HG02642 (cell line): ENCODE measurements around the gene LCN9.
"Not testable (repeated sequence)": the region's sequence is repeated elsewhere in the genome, so short reads cannot be mapped to it uniquely, and the experiment has no call there.

Source experiments
- ATAC-seq: cut with Tn5 transposase; IDR thresholded peaks from one replicate; pipeline ENCODE4 v1.9.1; 2021; ENCODE audit warnings: mild to moderate bottlenecking; ENCODE audit not compliant: unreplicated experiment, poor library complexity

The LCN9 gene

GRCh38 chr9:135669616-135670285 is 6.6 kb downstream of the LCN9 start:
- ATAC-seq, result no peak

- ATAC-seq, result no peak
These were observed 7.8 kb downstream of the LCN9 start for GRCh38 chr9:135670721-135671590.

- no peak for ATAC-seq
These were observed 8.5 kb downstream of the LCN9 start for GRCh38 chr9:135671591-135672041.

- ATAC-seq, result not testable (repeated sequence)
These were observed 9.7 kb downstream of the LCN9 start for GRCh38 chr9:135672786-135673185.

GRCh38 chr9:135673941-135674340 is 10.8 kb downstream of the LCN9 start:
- ATAC-seq, result no peak

- ATAC-seq, result no peak
These were observed 11.9 kb downstream of the LCN9 start for GRCh38 chr9:135674977-135675376.

GRCh38 chr9:135676891-135677290 is 13.8 kb downstream of the LCN9 start:
- ATAC-seq, result no peak

- ATAC-seq, result no peak
These were observed 14.6 kb downstream of the LCN9 start for GRCh38 chr9:135677641-135678168.

- ATAC-seq, result no peak
These were observed 15.3 kb downstream of the LCN9 start for GRCh38 chr9:135678236-135679017.

GRCh38 chr9:135680056-135680455 is 16.9 kb downstream of the LCN9 start:
- no peak for ATAC-seq

- ATAC-seq, result no peak
These were observed 18.1 kb downstream of the LCN9 start for GRCh38 chr9:135681161-135681560.

GRCh38 chr9:135683401-135684034 is 20.4 kb downstream of the LCN9 start:
- ATAC-seq, result no peak

- ATAC-seq, result no peak
These were observed 21.6 kb downstream of the LCN9 start for GRCh38 chr9:135684691-135685090.

GRCh38 chr9:135687216-135687615 is 24.1 kb downstream of the LCN9 start:
- no peak for ATAC-seq

GRCh38 chr9:135689011-135689410 is 25.9 kb downstream of the LCN9 start:
- ATAC-seq, result no peak

- ATAC-seq, result no peak
These were observed 27.9 kb downstream of the LCN9 start for GRCh38 chr9:135690836-135691570.

- no peak for ATAC-seq
These were observed 29.3 kb downstream of the LCN9 start for GRCh38 chr9:135692410-135692809.

- ATAC-seq, result no peak
These were observed 30.2 kb downstream of the LCN9 start for GRCh38 chr9:135693265-135693664.

GRCh38 chr9:135693771-135694170 is 30.7 kb downstream of the LCN9 start:
- ATAC-seq, result no peak
